ENCODE measurements around the gene BABAM2.

DNA sequence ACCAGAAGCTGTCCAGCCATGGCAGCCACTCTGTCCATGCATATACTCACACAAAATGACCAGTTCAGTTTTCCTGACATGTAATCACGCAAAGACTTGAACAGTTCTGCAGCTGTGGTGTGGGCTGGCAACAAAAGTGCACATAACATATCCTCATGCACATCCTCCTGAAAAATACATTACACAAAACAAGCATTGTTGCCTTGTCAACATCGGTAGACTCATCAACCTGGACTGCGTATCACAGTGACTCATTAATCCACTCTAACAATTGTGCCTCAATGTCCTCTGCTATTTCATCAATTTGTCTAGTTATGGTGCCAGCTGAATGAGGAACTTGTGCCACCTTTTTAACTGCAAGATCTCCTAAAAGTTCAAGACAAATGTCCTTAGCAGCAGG, 19.8 kb upstream of the BABAM2 start:
- TF ChIP-seq, protein P1, sequence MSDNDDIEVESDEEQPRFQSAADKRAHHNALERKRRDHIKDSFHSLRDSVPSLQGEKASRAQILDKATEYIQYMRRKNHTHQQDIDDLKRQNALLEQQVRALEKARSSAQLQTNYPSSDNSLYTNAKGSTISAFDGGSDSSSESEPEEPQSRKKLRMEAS (IDR thresholded peaks at IDR 0.05; ENCODE audit: low read depth, low read length), result no peak
- no peak for TF ChIP-seq POLR2A (IDR thresholded peaks at IDR 0.05; ENCODE audit: extremely low read depth, insufficient read length)
- TF ChIP-seq CTCF (IDR thresholded peaks at IDR 0.05; ENCODE audit: low read depth, low read length), result no peak
- TF ChIP-seq MYC (IDR thresholded peaks at IDR 0.05; ENCODE audit: low read depth, low read length), result no peak
